ENCODE results near the gene PLRG1. TPM values are rescaled to one million over a fixed set of nuclear protein-coding genes. Genes with fewer than 3 reads are reported as not detected.

Gene PLRG1
- total RNA-seq, 1 donor from 2014 or later, result 96.3 TPM

DNA sequence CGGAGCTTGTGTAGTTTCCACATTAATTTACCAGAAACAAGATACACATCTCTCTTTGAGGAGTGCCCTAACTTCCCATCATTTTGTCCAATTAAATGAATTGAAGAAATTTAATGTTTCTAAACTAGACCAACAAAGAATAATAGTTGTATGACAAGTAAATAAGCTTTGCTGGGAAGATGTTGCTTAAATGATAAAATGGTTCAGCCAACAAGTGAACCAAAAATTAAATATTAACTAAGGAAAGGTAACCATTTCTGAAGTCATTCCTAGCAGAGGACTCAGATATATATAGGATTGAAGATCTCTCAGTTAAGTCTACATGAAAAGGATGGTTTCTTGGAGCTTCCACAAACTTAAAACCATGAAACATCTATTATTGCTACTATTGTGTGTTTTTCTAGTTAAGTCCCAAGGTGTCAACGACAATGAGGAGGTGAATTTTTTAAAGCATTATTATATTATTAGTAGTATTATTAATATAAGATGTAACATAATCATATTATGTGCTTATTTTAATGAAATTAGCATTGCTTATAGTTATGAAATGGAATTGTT lies 12.6 kb upstream of the PLRG1 start, which contains the start of gene FGB:
Gene FGB, plus strand, starts transcription at position 315 of the 558 bp plus-strand sequence. Its CDS starts 8 bp downstream, at position 323.
- Mint-ChIP-seq H3K9me3 (ENCODE audit: low read depth) (no peaks in the 10 kb centered on the region), H3K36me3 (ENCODE audit: insufficient read depth) (no peaks in the 10 kb centered on the region), H3K27me3 (no peaks in the 10 kb centered on the region), H3K4me1 (ENCODE audit: low read depth) (peaks cover 28% of the 10 kb centered on the region), H3K4me3 (ENCODE audit: low read depth) (peak within 1 kb of the TSS; percentile 29), H3K27ac (no peak within 1 kb of the TSS)
- TF ChIP-seq, protein P1, sequence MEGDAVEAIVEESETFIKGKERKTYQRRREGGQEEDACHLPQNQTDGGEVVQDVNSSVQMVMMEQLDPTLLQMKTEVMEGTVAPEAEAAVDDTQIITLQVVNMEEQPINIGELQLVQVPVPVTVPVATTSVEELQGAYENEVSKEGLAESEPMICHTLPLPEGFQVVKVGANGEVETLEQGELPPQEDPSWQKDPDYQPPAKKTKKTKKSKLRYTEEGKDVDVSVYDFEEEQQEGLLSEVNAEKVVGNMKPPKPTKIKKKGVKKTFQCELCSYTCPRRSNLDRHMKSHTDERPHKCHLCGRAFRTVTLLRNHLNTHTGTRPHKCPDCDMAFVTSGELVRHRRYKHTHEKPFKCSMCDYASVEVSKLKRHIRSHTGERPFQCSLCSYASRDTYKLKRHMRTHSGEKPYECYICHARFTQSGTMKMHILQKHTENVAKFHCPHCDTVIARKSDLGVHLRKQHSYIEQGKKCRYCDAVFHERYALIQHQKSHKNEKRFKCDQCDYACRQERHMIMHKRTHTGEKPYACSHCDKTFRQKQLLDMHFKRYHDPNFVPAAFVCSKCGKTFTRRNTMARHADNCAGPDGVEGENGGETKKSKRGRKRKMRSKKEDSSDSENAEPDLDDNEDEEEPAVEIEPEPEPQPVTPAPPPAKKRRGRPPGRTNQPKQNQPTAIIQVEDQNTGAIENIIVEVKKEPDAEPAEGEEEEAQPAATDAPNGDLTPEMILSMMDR (IDR thresholded peaks at IDR 0.05; ENCODE audit: unreplicated experiment), result no peak
- DNase-seq (ENCODE audit: low spot score, unreplicated experiment), result no peak

DNA sequence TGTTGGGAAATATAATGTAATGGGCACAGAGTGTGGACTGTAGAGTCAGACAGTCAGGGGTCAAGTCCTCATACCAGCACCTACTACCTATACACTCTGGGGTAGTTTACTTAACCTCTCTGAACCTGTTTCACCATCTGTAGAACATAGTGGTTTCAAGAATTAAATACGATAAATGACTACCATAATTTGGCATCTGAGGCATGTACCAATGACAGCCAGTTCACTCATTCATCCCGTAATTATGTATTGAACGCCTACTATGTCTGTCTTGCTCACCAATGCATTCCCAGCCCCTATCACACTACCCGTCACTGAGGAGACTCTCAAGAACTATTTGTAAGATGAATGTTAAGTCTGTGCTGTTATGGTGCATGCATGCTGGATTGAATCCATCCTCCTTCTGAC lies 10.6 kb upstream of the PLRG1 start:
- H3K27ac Mint-ChIP-seq, result peak overlapping the region; percentile 33
- no peak for DNase-seq (ENCODE audit: low spot score, unreplicated experiment)
- H3K27me3 Mint-ChIP-seq, result no peaks in the 10 kb centered on the region
- no peaks in the 10 kb centered on the region for H3K36me3 Mint-ChIP-seq (ENCODE audit: insufficient read depth)
- H3K4me3 Mint-ChIP-seq (ENCODE audit: low read depth), result no peak overlapping the region
- TF ChIP-seq, protein P1 (IDR thresholded peaks at IDR 0.05; ENCODE audit: unreplicated experiment), result no peak
- no peaks in the 10 kb centered on the region for H3K9me3 Mint-ChIP-seq (ENCODE audit: low read depth)
- peaks cover 28% of the 10 kb centered on the region for H3K4me1 Mint-ChIP-seq (ENCODE audit: low read depth)

DNA sequence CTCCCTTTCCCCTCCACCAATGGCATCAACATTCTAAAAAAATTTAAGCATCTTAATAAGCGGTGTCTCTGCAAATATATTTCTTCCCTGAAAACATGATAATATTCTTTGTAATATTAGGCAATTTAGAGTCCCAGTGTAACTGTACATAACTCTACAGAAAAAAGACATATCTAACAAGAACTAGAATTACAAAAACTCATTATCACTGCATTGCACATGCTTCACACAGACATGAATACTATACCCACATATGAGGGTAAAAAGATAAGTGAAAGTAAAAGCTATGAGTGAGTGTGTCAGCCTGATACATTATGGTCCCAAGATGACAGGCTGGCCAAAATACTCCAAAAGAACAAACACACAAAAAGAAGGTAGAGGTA lies 10.2 kb upstream of the PLRG1 start:
- Mint-ChIP-seq H3K27me3 (no peaks in the 10 kb centered on the region), H3K27ac (peak overlapping the region; percentile 85), H3K4me3 (ENCODE audit: low read depth) (no peak overlapping the region), H3K9me3 (ENCODE audit: low read depth) (no peaks in the 10 kb centered on the region), H3K36me3 (ENCODE audit: insufficient read depth) (no peaks in the 10 kb centered on the region), H3K4me1 (ENCODE audit: low read depth) (peaks cover 28% of the 10 kb centered on the region)
- DNase-seq (ENCODE audit: low spot score, unreplicated experiment), result no peak
- TF ChIP-seq, protein P1 (IDR thresholded peaks at IDR 0.05; ENCODE audit: unreplicated experiment), result no peak

DNA sequence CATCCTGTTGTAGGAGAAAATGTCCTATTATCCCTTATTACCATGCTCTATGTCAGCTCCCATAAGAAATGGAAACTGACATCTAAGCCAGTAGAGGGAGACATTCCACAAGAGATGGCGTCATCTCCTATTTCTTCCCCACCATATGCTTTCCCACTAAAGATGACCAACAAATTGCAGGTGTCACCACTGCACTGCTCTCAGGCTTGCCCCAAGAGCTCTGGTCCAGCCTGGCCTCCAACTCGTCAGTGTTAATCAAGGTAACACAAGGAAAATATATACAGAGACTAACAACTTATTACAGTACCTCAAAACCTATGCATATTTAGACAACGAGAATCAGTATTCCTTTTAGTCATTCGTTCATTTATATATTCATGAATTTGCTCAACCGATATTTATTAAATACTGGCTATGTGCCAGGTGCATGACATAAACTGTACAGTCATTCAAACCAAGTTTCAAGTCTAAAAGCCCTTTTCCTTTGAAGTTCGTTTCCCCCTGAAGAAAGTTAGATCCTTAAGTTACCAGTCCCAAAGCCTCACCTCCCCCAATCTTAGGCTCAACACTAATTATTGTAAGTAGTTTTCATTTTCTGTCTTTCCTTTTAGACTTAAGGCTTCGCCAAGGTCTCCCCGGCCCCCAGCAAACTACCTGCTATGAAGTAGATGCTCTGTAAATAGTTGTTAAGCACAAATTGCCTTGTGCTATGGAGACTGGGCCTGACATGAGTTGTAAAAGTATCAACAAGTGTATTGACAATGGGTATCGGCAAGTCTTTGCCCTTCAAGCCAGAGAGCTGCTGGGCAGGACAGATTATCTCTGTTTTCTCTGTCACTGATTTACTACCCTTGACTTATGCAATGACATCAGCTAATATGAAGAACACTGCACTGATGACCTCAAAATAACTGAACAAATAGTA lies 9.6 kb upstream of the PLRG1 start:
- peak overlapping the region; percentile 85 for H3K27ac Mint-ChIP-seq
- H3K36me3 Mint-ChIP-seq (ENCODE audit: insufficient read depth), result no peaks in the 10 kb centered on the region

DNA sequence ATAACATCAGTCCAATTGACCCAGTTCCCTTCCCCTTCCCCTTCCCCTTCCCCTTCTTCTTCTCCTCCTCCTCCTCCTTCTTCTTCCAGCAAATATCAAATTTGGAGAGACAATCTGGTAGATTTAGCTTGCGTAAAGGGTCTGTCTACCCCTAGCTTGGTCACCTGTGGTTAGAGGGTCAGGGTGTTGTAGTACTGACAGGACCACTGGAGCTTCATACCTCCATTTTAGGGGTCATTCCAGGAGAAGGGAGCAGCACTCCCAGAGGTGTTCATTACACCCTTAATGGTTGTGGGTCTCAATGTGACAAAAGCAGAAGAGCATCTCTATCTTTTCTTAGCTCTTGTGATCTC lies 8.9 kb upstream of the PLRG1 start:
- H3K4me1 Mint-ChIP-seq (ENCODE audit: low read depth), result peaks cover 28% of the 10 kb centered on the region
- H3K27ac Mint-ChIP-seq, result no peak overlapping the region
- no peaks in the 10 kb centered on the region for H3K27me3 Mint-ChIP-seq
- H3K4me3 Mint-ChIP-seq (ENCODE audit: low read depth), result no peak overlapping the region
- DNase-seq (ENCODE audit: low spot score, unreplicated experiment), result no peak
- H3K36me3 Mint-ChIP-seq (ENCODE audit: insufficient read depth), result no peaks in the 10 kb centered on the region
- TF ChIP-seq, protein P1 (IDR thresholded peaks at IDR 0.05; ENCODE audit: unreplicated experiment), result no peak
- H3K9me3 Mint-ChIP-seq (ENCODE audit: low read depth), result no peaks in the 10 kb centered on the region

More for the DNA sequence above, 9.6 kb upstream of the PLRG1 start:
- no peaks in the 10 kb centered on the region for H3K9me3 Mint-ChIP-seq (ENCODE audit: low read depth)
- no peaks in the 10 kb centered on the region for H3K27me3 Mint-ChIP-seq
- peaks cover 28% of the 10 kb centered on the region for H3K4me1 Mint-ChIP-seq (ENCODE audit: low read depth)
- TF ChIP-seq, protein P1 (IDR thresholded peaks at IDR 0.05; ENCODE audit: unreplicated experiment), result peak; percentile 77
- no peak overlapping the region for H3K4me3 Mint-ChIP-seq (ENCODE audit: low read depth)
- DNase-seq (ENCODE audit: low spot score, unreplicated experiment), result no peak

Data from progenitor cell of endocrine pancreas (in vitro differentiated cells).